Natural killer cell (primary cell): Measurements from ENCODE around the gene RAD9A. TPM values are rescaled to one million over a fixed set of nuclear protein-coding genes. Genes with fewer than 3 reads are reported as not detected.

Experiments
- ATAC-seq, 3 donors: fragments of 150-1000 bp in 2 of 3; fragments of 200-7000 bp in 1 of 3; cut with Tn5 transposase; 1 replicate in 1 of 3; 2 replicates in 2 of 3; pipeline ENCODE4 v1.10.0; 2021; ENCODE audit warnings: mild to moderate bottlenecking in 2 of 3, moderate library complexity in 2 of 3
- DNase-seq, 2 donors: peaks; one replicate each; pipeline versions ENCODE4 v3.0.0 to v3.0.0-alpha.2; 2013 to 2021; ENCODE audit warnings: mixed read lengths in 1 of 2
- H3K27ac ChIP-seq: one replicate; pipeline ENCODE4 v1.5.1; 2013; ENCODE audit warnings: mild to moderate bottlenecking, low read length
- H3K27me3 ChIP-seq: one replicate; pipeline ENCODE4 v1.6.1; 2013; ENCODE audit warnings: low read length; ENCODE audit not compliant: control insufficient read depth, insufficient read depth
- H3K36me3 ChIP-seq: one replicate; pipeline ENCODE4 v1.6.1; 2013; ENCODE audit warnings: low read length; ENCODE audit not compliant: control insufficient read depth, insufficient read depth
- H3K4me1 ChIP-seq: one replicate; pipeline ENCODE4 v1.6.1; 2013; ENCODE audit warnings: low read length; ENCODE audit not compliant: control insufficient read depth, insufficient read depth
- H3K4me3 ChIP-seq: one replicate; pipeline ENCODE4 v1.5.1; 2013; ENCODE audit warnings: low read length
- H3K9me3 ChIP-seq: one replicate; pipeline ENCODE4 v1.6.1; 2013; ENCODE audit warnings: low read length; ENCODE audit not compliant: control insufficient read depth, insufficient read depth
- H3K27ac Mint-ChIP-seq, 2 donors: one replicate each; pipeline ENCODE4 v1.8.0; 2022; ENCODE audit warnings: mild to moderate bottlenecking in 2 of 2, mixed read lengths in 2 of 2, moderate library complexity in 1 of 2
- H3K27me3 Mint-ChIP-seq, 2 donors: one replicate each; pipeline ENCODE4 v1.8.0; 2022; ENCODE audit warnings: low read depth in 2 of 2, mixed read lengths in 2 of 2
- H3K36me3 Mint-ChIP-seq: one replicate; pipeline ENCODE4 v1.8.0; 2022; ENCODE audit warnings: mixed read lengths
- H3K4me1 Mint-ChIP-seq, 2 donors: one replicate each; pipeline ENCODE4 v1.8.0; 2022; ENCODE audit warnings: mixed read lengths in 2 of 2
- H3K4me3 Mint-ChIP-seq: one replicate; pipeline ENCODE4 v1.8.0; 2022; ENCODE audit warnings: mild to moderate bottlenecking, moderate library complexity, mixed read lengths
- H3K9me3 Mint-ChIP-seq, 2 donors: one replicate each; pipeline ENCODE4 v1.8.0; 2022; ENCODE audit warnings: mixed read lengths in 2 of 2
- CTCF ChIP-seq: fragments of 200-600 bp; IDR thresholded peaks from one replicate; pipeline ENCODE4 v1.8.0; 2022; ENCODE audit warnings: antibody characterized with exemption
- WGBS: methylation state at CpG from one replicate; pipeline ENCODE4 v1.1.7; 2013; ENCODE audit warnings: missing lambda C conversion rate; ENCODE audit not compliant: insufficient coverage; 5-methylcytosine and 5-hydroxymethylcytosine counted together
- intact Hi-C: fragments of 100-400 bp; cut with micrococcal nuclease; formaldehyde crosslinking; loops from one replicate; pipeline ENCODE4 v1.14.2; 2022
- total RNA-seq, 4 donors: library from RNA; stranded (reverse); fragments of 120-200 nt in 1 of 4; gene quantifications; one replicate each; pipeline versions ENCODE4 v1.2.3 to v1.2.4, GENCODE V29; 2013 to 2022

The RAD9A gene
- total RNA-seq, 3 donors from 2014 or later (not counting 1 experiment from before 2014, with no cell fraction given): 30.2 to 47.1 (median 37.3) TPM

- no peak overlapping the region for H3K4me3 ChIP-seq
- Mint-ChIP-seq H3K27ac (no peak overlapping the region), H3K36me3 (no peaks in the 10 kb centered on the region), H3K27me3 (no peaks in the 10 kb centered on the region), H3K4me3 (no peak overlapping the region), H3K4me1 (peaks cover 16 to 39% of the 10 kb centered on the region in 2 donors), H3K9me3 (no peaks in the 10 kb centered on the region)
- WGBS: 96% methylated on average over 2 of the region's 2 CpGs
- no peaks in the 10 kb centered on the region for H3K36me3 ChIP-seq
- H3K9me3 ChIP-seq: no peaks in the 10 kb centered on the region
- H3K4me1 ChIP-seq: peaks cover 38% of the 10 kb centered on the region
- no peak for ATAC-seq
- TF ChIP-seq CTCF: no peak
- intact Hi-C loops: no loop called here
- no peaks in the 10 kb centered on the region for H3K27me3 ChIP-seq
- no peak overlapping the region for H3K27ac ChIP-seq
- DNase-seq: no peak
These were observed 42.3 kb upstream of the RAD9A start for GRCh38 chr11:67349457-67349856.

GRCh38 chr11:67349928-67350465 is 41.8 kb upstream of the RAD9A start:
- H3K36me3 ChIP-seq: no peaks in the 10 kb centered on the region
- H3K4me3 ChIP-seq: no peak overlapping the region
- TF ChIP-seq CTCF: no peak
- H3K36me3 Mint-ChIP-seq: no peaks in the 10 kb centered on the region
- no peaks in the 10 kb centered on the region for H3K27me3 ChIP-seq
- no peak overlapping the region for H3K27ac ChIP-seq
- H3K9me3 ChIP-seq: no peaks in the 10 kb centered on the region
- ATAC-seq (no peak), DNase-seq (no peak)
- intact Hi-C loops: no loop called here
- no peak overlapping the region for H3K27ac Mint-ChIP-seq
- peaks cover 43% of the 10 kb centered on the region for H3K4me1 ChIP-seq
- H3K9me3 Mint-ChIP-seq: no peaks in the 10 kb centered on the region
- H3K27me3 Mint-ChIP-seq: no peaks in the 10 kb centered on the region
- WGBS: 77% methylated on average over 4 of the region's 4 CpGs
- no peak overlapping the region for H3K4me3 Mint-ChIP-seq
- H3K4me1 Mint-ChIP-seq: peaks cover 16 to 39% of the 10 kb centered on the region in 2 donors

- Histone ChIP-seq H3K27me3 (no peaks in the 10 kb centered on the region), H3K4me3 (no peak overlapping the region), H3K9me3 (no peaks in the 10 kb centered on the region), H3K36me3 (no peaks in the 10 kb centered on the region), H3K4me1 (peaks cover 58% of the 10 kb centered on the region), H3K27ac (peak overlapping the region; percentile 51)
- DNase-seq (peak; percentile 67 to 93), ATAC-seq (peak in 1 of 3 donors; percentile 13)
- Mint-ChIP-seq H3K36me3 (no peaks in the 10 kb centered on the region), H3K4me1 (peaks cover 16 to 37% of the 10 kb centered on the region in 2 donors), H3K27ac (peak overlapping the region; percentile 64 to 99), H3K9me3 (no peaks in the 10 kb centered on the region), H3K4me3 (peak overlapping the region; percentile 72), H3K27me3 (no peaks in the 10 kb centered on the region)
- 56% methylated on average over 11 of the region's 11 CpGs for WGBS
- TF ChIP-seq CTCF: peak; percentile 92
- intact Hi-C loops: loop anchor here (1.0 kb wide), 1 partner anchor 31 kb away; no protein-coding TSS in a partner anchor
These were observed 40.3 kb upstream of the RAD9A start for GRCh38 chr11:67351275-67352005.
